Activated naive CD8-positive, alpha-beta T cell treated with anti-CD3 and anti-CD28 coated beads, Interleukin-2, amount 10 ng/mL, durations not matched to agents 7 days and 5 days (primary cell): ENCODE data around the gene BBS10. TPM values are rescaled to one million over a fixed set of nuclear protein-coding genes. Genes with fewer than 3 reads are reported as not detected.
A peak's percentile ranks its signal among the peaks of the same experiment; 100 is the strongest.
"Not testable (repeated sequence)": the region's sequence is repeated elsewhere in the genome, so short reads cannot be mapped to it uniquely, and the experiment has no call there.

ENCODE experiments used
- ATAC-seq: fragments of 150-1000 bp; cut with Tn5 transposase; one replicate; pipeline ENCODE4 v1.10.0; 2021; ENCODE audit warnings: low read depth, moderate library complexity
- POLR2A ChIA-PET: fragments of 350-600 bp; sonication (Branson Sonifier 250); formaldehyde crosslinking; loops from one replicate; lab custom pipeline; 2021; ENCODE audit warnings: antibody characterized with exemption; lab: Charles Lee
- DNase-seq: peaks from one replicate; pipeline ENCODE4 v3.0.0; 2021
- H3K27ac Mint-ChIP-seq: one replicate; pipeline ENCODE4 v1.8.0; 2022; ENCODE audit warnings: mild to moderate bottlenecking, mixed read lengths
- H3K27me3 Mint-ChIP-seq: one replicate; pipeline ENCODE4 v1.8.0; 2022; ENCODE audit warnings: mild to moderate bottlenecking, moderate library complexity, mixed read lengths
- H3K36me3 Mint-ChIP-seq: one replicate; pipeline ENCODE4 v1.8.0; 2021; ENCODE audit warnings: mild to moderate bottlenecking, mixed read lengths
- H3K4me1 Mint-ChIP-seq: one replicate; pipeline ENCODE4 v1.8.0; 2021; ENCODE audit warnings: mixed read lengths
- H3K4me3 Mint-ChIP-seq: one replicate; pipeline ENCODE4 v1.8.0; 2022; ENCODE audit warnings: mild to moderate bottlenecking, moderate library complexity, mixed read lengths
- H3K9me3 Mint-ChIP-seq: one replicate; pipeline ENCODE4 v1.8.0; 2021; ENCODE audit warnings: mixed read lengths
- total RNA-seq, 2 experiments: library from RNA; stranded (reverse); gene quantifications; one replicate each; pipeline ENCODE4 v1.2.3, GENCODE V29; 2021

The BBS10 gene
- total RNA-seq, 2 experiments from 2014 or later = 5.8 to 7.1 TPM

DNA sequence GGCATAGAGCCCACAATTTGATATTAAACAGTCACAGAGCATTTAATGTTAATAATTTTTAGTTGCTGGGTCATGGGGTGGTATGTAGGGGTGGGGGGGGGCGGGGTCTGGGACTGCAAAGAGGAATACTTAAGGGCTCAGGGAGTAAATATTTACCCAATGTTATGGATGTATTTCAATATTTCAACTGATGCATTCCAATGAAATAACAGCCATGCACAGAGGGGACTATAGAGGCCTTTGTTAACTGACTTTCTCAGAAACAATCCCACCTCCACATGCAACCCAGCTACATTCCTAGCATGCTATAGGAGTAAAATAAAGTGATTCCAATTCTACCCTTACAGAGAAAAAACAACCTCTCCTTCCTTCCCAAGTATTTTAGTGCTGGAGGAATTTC lies 7.9 kb upstream of the BBS10 start:
- no peaks in the 10 kb centered on the region for H3K4me1 Mint-ChIP-seq
- DNase-seq (no peak), ATAC-seq (no peak)
- no peak overlapping the region for H3K4me3 Mint-ChIP-seq
- H3K36me3 Mint-ChIP-seq = peaks cover 24% of the 10 kb centered on the region
- no peak overlapping the region for H3K27ac Mint-ChIP-seq
- no peaks in the 10 kb centered on the region for H3K9me3 Mint-ChIP-seq
- POLR2A ChIA-PET = no interaction called here
- H3K27me3 Mint-ChIP-seq = no peaks in the 10 kb centered on the region

DNA sequence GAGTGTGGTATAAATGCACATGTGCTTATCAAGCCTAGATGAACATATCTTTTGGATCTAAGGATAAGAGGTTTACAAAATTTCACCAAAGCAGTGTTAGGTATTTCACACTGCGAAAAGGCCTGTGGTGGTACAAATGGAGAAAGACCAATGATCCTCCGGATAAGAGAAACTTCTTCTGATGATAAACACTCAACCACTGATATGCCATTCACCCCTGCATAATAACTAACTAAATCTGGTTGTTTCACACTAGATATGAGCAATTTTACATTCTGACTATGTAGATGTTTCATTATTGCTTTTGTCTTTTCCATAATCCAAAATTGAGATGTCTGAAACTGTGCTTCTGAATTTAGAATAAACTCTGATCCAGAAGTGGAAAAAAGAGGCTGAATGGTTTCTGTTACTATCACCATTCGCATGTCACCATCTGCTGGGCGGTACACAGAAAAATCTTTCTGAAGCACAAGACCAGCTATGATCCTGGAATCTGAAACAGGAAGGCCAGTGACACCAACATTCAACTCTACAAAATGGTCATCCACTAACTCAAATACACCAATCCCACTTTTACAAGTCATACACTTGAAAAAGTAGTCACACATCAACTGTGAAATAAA lies 1.3 kb downstream of the BBS10 start:
- H3K36me3 Mint-ChIP-seq = peaks cover 1% of the 10 kb centered on the region
- H3K9me3 Mint-ChIP-seq = no peaks in the 10 kb centered on the region
- peaks cover 14% of the 10 kb centered on the region for H3K4me1 Mint-ChIP-seq
- no peaks in the 10 kb centered on the region for H3K27me3 Mint-ChIP-seq
- H3K4me3 Mint-ChIP-seq = peak overlapping the region; percentile 93
- POLR2A ChIA-PET = interaction anchor here (2.5 kb wide), 2 partner anchors 213 to 263 kb away, joined by 13 to 14 read pairs; partner anchors contain the start of genes NAP1L1 and OSBPL8
- no peak for ATAC-seq
- no peak for DNase-seq
- H3K27ac Mint-ChIP-seq = no peak overlapping the region

DNA sequence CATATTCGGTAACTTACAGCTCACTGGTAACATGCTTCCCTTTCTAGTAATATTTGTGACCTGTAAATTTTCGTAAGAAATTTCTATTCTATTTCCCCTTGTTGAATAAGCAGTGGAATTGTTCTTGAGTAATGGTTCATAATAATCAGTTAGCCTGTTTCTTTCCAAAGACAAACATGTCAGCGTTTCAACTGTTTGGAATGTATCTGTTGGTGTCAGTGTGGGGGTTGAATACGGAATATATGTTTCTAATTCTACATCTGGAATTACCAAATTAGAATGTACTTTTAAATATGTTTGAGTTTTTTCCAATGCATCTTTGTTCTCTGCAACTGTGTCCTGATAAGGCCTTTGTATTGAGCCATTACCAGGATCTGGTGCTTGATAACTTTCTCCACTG lies 2.0 kb downstream of the BBS10 start:
- Mint-ChIP-seq H3K4me1 (peaks cover 14% of the 10 kb centered on the region), H3K27me3 (no peaks in the 10 kb centered on the region), H3K9me3 (no peaks in the 10 kb centered on the region), H3K4me3 (no peak overlapping the region), H3K36me3 (peaks cover under 1% of the 10 kb centered on the region), H3K27ac (no peak overlapping the region)
- ATAC-seq = no peak
- POLR2A ChIA-PET = no interaction called here
- DNase-seq = no peak

DNA sequence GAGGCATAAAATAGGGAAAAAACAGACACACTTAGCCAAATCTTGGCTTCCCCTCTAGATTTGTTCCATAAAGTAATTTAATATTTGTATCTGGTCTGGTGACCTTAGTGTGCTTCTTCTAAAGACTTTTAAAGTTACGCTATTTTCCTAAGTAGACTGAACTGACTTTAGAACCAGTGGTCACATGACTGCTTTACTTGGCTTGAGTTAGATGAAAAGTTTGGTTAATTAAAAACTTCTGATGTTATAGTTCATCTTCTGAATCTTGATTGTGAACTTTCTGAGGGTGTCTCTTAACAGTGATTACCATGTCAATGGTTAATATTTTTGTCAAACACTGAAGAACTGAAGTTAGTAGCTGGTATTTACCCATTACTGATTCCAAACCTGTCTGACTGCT lies 2.6 kb downstream of the BBS10 start:
- POLR2A ChIA-PET = no interaction called here
- no peaks in the 10 kb centered on the region for H3K9me3 Mint-ChIP-seq
- peaks cover 15% of the 10 kb centered on the region for H3K4me1 Mint-ChIP-seq
- H3K4me3 Mint-ChIP-seq = no peak overlapping the region
- H3K27ac Mint-ChIP-seq = no peak overlapping the region
- no peaks in the 10 kb centered on the region for H3K36me3 Mint-ChIP-seq
- DNase-seq (no peak), ATAC-seq (no peak)
- H3K27me3 Mint-ChIP-seq = no peaks in the 10 kb centered on the region

DNA sequence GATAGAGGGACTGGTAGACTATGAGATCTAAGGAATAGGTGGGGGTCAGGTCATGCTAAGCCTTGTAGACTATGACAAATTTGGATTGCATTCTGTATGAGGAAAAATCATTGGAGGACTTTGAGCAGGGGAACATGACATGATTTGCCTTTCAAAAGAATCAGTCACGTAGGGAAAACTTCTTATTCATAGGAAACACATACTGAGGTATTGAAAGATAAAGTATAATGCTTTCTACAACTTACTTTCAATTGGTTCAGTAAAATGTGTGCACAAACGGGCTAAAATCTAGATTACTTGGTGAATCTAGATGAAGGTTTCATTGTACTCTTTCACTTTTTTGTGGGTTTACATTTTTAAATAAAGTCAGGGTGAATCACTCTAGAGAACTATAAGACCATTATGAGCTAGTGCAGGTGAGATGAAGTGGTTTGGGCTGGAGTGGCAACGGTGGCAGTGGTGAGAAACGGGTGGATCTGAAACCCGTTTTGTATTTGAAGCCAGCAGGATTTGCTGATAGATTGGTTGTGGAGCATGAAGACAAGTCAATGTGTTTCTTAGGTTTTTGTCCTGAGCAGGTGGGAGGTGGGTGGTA lies 6.7 kb downstream of the BBS10 start:
- no peaks in the 10 kb centered on the region for H3K9me3 Mint-ChIP-seq
- H3K27me3 Mint-ChIP-seq = no peaks in the 10 kb centered on the region
- no peaks in the 10 kb centered on the region for H3K36me3 Mint-ChIP-seq
- ATAC-seq (no peak), DNase-seq (no peak)
- peaks cover 3% of the 10 kb centered on the region for H3K4me1 Mint-ChIP-seq
- POLR2A ChIA-PET = no interaction called here
- no peak overlapping the region for H3K27ac Mint-ChIP-seq
- H3K4me3 Mint-ChIP-seq = no peak overlapping the region

DNA sequence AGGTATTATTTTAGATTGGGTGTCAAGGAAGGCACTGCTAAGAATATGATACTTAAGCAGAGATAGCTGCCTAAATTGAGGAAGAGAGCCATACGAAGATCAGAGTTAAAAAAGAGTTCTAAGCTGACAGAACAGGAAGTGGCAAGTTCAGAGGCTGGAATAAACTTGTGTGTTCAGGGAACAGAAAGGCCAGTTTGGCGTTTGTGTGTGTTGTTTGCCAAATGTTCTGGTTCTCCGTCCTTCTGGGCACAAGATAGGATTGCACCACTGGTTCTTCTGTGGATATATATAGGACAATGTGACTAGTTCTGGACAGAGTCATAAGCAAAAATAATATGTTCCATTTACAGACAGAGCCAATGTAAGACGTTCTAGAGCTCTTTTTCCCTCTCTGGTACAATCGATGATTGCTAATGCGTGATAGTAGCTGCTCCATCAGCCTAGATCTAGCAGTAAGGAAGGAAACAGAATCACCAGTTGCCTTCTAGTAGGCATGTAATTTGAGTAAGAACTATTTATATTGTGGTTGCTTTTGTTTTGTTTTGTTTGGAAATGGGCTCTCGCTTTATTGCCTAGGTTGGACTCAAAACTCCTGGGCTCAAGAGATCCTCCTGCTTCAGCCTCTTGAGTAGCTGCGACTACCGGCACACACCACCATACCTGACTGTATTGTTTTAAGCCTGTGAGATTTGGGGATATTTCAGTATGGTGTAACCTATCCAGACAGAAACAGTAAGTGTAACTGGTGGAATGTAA lies 7.4 kb downstream of the BBS10 start:
- DNase-seq (no peak), ATAC-seq (no peak)
- Mint-ChIP-seq H3K4me3 (no peak overlapping the region), H3K27me3 (no peaks in the 10 kb centered on the region), H3K9me3 (no peaks in the 10 kb centered on the region), H3K36me3 (no peaks in the 10 kb centered on the region), H3K27ac (no peak overlapping the region), H3K4me1 (peaks cover 3% of the 10 kb centered on the region)
- POLR2A ChIA-PET = no interaction called here

DNA sequence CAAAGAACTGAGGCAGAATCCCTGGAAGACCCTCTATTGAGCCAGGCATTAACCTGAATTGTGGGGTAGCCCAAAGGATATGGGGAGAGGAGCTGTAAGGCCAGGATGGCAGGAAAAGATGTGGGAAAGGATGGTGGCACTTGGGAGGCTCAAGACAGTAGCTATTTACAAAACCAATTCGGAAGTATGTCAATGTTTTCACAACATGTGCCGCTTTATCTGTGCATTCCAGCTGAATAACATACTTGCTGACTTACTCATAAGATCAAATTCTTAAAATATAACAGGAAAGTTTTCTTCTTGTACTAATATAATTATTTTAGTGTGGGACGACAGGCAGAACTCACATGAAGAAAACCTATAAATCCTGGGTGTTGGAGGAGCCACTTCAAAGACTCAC lies 10.6 kb downstream of the BBS10 start:
- Mint-ChIP-seq H3K4me3 (no peak overlapping the region), H3K36me3 (no peaks in the 10 kb centered on the region)
- POLR2A ChIA-PET = no interaction called here

DNA sequence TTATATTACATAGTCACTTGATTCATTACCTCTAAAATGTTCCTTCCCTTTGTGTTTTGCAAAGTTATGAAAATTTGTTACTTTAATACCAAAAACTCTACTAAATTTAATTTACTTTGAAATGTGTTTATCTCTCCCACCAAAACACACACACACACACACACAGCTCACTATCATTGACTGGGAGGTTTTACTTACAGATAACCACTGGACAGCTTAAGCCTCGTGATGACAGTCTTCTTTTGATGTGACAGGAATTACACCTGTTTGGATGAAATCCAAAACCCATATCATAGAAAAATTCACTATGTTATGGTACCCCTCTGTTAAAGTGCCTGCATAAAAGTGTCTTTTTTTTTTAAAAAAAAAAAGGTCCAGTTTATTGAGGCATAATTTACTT lies 15.6 kb downstream of the BBS10 start:
- no peaks in the 10 kb centered on the region for H3K4me1 Mint-ChIP-seq
- peaks cover 12% of the 10 kb centered on the region for H3K27me3 Mint-ChIP-seq
- no peak for ATAC-seq
- no peak overlapping the region for H3K27ac Mint-ChIP-seq
- H3K36me3 Mint-ChIP-seq = no peaks in the 10 kb centered on the region
- H3K9me3 Mint-ChIP-seq = peaks cover 4% of the 10 kb centered on the region
- DNase-seq = no peak
- no peak overlapping the region for H3K4me3 Mint-ChIP-seq
- POLR2A ChIA-PET = no interaction called here

More for the DNA sequence above, 10.6 kb downstream of the BBS10 start:
- Mint-ChIP-seq H3K27ac (no peak overlapping the region), H3K4me1 (peaks cover 3% of the 10 kb centered on the region), H3K9me3 (no peaks in the 10 kb centered on the region), H3K27me3 (peaks cover 5% of the 10 kb centered on the region)
- DNase-seq (no peak), ATAC-seq (no peak)

DNA sequence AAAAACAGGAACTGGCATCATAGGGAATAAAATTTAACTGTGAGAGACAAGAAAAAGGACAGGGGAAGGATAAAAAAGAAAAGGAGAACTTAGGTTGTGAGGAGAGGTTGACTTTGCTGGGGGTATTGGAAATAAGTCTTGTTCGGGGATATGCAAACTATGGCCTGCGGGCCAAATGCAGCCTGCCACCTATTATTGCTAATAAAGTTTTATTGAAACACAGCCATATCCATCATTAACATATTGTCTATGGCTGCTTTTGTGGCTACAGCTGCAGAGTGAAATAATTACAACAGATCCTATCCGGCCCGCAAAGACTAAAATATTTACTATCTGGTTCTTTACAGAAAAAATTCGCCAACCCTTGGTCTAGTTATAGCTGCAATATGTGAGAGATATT lies 18.6 kb downstream of the BBS10 start:
- Mint-ChIP-seq H3K9me3 (peaks cover 4% of the 10 kb centered on the region), H3K4me1 (no peaks in the 10 kb centered on the region)

DNA sequence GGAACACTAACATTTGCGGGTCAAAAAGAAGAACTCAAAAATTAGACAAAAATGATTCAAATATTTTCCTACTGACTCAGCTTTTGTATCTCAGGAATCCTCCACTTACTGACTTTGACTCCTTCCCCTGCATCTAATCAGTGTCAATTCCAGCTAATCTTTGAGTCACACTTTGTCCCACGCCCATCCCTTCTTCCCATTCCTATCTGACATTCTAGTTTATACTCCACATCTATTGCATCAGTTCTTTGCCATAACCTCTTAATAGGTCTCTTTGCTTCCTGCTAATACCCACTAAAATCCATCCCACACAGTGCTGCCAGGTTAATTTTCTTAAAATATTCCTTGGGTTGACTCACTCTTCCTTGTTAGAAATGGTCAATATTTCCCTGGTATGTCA lies 19.1 kb downstream of the BBS10 start:
- Mint-ChIP-seq H3K4me3 (no peak overlapping the region), H3K27me3 (peaks cover 11% of the 10 kb centered on the region), H3K36me3 (peaks cover 2% of the 10 kb centered on the region), H3K4me1 (no peaks in the 10 kb centered on the region), H3K9me3 (peaks cover 4% of the 10 kb centered on the region), H3K27ac (no peak overlapping the region)
- DNase-seq (no peak), ATAC-seq (no peak)
- POLR2A ChIA-PET = no interaction called here

More for the DNA sequence above, 18.6 kb downstream of the BBS10 start:
- DNase-seq (no peak), ATAC-seq (no peak)
- H3K27ac Mint-ChIP-seq = no peak overlapping the region
- no peak overlapping the region for H3K4me3 Mint-ChIP-seq
- POLR2A ChIA-PET = no interaction called here
- peaks cover 2% of the 10 kb centered on the region for H3K36me3 Mint-ChIP-seq
- H3K27me3 Mint-ChIP-seq = peaks cover 12% of the 10 kb centered on the region

DNA sequence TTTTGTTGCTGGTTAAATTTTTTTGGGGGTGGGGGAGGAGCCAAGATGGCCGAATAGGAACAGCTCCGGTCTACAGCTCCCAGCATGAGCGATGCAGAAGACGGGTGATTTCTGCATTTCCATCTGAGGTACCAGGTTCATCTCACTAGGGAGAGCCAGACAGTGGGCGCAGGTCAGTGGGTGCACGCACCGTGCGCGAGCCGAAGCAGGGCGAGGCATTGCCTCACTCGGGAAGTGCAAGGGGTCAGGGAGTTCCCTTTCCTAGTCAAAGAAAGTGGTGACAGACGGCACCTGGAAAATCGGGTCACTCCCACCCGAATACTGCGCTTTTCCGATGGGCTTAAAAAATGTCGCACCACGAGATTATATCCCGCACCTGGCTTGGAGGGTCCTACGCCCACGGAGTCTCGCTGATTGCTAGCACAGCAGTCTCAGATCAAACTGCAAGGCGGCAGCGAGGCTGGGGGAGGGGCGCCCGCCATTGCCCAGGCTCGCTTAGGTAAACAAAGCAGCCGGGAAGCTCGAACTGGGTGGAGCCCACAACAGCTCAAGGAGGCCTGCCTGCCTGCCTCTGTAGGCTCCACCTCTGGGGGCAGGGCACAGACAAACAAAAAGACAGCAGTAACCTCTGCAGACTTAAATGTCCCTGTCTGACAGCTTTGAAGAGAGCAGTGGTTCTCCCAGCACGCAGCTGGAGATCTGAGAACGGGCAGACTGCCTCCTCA lies 28.5 kb downstream of the BBS10 start:
- POLR2A ChIA-PET, H3K4me1 Mint-ChIP-seq, H3K27ac Mint-ChIP-seq, H3K9me3 Mint-ChIP-seq, DNase-seq, ATAC-seq, H3K4me3 Mint-ChIP-seq, H3K36me3 Mint-ChIP-seq: not testable (repeated sequence)
- peaks cover 11% of the 10 kb centered on the region for H3K27me3 Mint-ChIP-seq

DNA sequence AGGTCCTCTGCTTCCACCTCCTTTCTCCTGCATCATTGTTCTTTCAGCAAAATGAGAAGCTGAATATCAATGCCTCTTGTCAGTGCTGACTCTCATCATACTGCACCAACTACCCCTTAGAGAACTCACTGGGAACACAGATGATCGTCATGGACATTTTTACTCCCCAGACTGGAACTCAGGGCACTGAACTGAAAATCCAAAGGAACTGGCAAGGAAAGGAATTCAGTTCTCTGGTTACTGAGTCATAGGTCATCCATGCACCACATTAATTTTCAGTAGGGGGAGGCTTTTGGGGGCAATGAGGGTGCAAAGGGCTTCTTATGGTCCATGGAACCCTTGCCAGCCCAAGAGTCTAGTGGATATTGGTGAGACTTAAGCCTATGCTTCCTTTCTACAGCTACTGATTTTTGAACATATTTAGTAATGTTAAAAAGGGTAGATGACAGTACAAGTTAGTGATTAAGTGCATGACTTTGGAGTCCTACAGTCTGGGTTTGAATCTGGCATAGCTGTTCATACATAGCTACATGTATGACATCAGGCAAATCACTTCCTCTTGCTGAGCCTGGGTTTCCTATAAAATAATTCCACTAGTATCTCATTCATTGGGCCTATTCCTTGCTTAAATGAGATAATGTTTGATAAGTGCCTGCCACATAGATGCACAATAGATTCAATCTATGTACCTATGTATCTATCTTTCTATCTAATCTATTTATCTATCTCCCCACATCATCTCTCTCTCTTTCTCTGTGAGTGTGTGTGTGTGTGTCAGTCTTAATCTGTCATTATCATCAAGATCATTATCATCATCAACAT lies 29.2 kb downstream of the BBS10 start:
- ATAC-seq (no peak), DNase-seq (no peak)
- H3K27ac Mint-ChIP-seq = no peak overlapping the region
- no peaks in the 10 kb centered on the region for H3K9me3 Mint-ChIP-seq
- H3K36me3 Mint-ChIP-seq = no peaks in the 10 kb centered on the region
- no peak overlapping the region for H3K4me3 Mint-ChIP-seq
- peaks cover 11% of the 10 kb centered on the region for H3K27me3 Mint-ChIP-seq
- H3K4me1 Mint-ChIP-seq = no peaks in the 10 kb centered on the region
- POLR2A ChIA-PET = no interaction called here

DNA sequence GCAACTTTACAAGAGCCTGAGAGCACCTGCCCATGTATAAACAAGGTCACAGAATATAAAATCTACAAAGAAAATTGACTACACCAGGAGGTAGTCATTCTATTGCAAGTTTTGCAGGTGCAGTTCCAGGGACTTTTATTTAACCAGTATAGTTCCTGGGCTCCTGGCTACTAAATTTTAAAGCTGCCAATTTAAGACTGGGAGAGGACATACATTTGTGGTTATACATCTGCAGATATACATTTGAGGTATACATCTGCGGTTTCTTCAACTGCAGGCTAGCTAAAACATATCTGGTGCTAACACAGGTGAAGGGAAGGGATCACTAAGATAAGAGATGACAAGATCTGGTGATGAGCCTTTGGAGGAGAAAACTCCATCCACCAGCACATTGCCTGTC lies 30.2 kb downstream of the BBS10 start:
- POLR2A ChIA-PET = no interaction called here
- DNase-seq (no peak), ATAC-seq (no peak)
- Mint-ChIP-seq H3K9me3 (no peaks in the 10 kb centered on the region), H3K4me3 (no peak overlapping the region), H3K27ac (no peak overlapping the region), H3K27me3 (peaks cover 11% of the 10 kb centered on the region), H3K4me1 (no peaks in the 10 kb centered on the region), H3K36me3 (no peaks in the 10 kb centered on the region)
